Islet of Langerhans (tissue), 1 donor: Measurements from ENCODE around the gene ZNF451.

ENCODE experiments used
- FAIRE-seq: peaks from one replicate; lab custom pipeline; 2011; peaks lifted over from hg19 to GRCh38; lab: Jason Lieb, UNC

Gene ZNF451

GRCh38 chr6:57147955-57148858 is 58.2 kb downstream of the ZNF451 start:
- FAIRE-seq: no peak

GRCh38 chr6:57158658-57159057 is 68.7 kb downstream of the ZNF451 start:
- FAIRE-seq: no peak

GRCh38 chr6:57159127-57159526 is 69.1 kb downstream of the ZNF451 start:
- FAIRE-seq: peak; percentile 61

GRCh38 chr6:57162028-57162427 is 72.0 kb downstream of the ZNF451 start:
- no peak for FAIRE-seq

GRCh38 chr6:57162516-57162915 is 72.5 kb downstream of the ZNF451 start:
- no peak for FAIRE-seq

GRCh38 chr6:57163956-57164355 is 74.0 kb downstream of the ZNF451 start:
- FAIRE-seq: no peak

- no peak for FAIRE-seq
Measured at GRCh38 chr6:57165080-57165479, 75.1 kb downstream of the ZNF451 start.

- no peak for FAIRE-seq
Measured at GRCh38 chr6:57172136-57173055, 82.4 kb downstream of the ZNF451 start, which contains the start of gene BAG2. BAG2 (plus strand) TSS chr6:57172326; CDS start chr6:57172698, 372 bp downstream.

- no peak for FAIRE-seq
Measured at GRCh38 chr6:57173056-57173885, 83.3 kb downstream of the ZNF451 start.

GRCh38 chr6:57173886-57174510 is 84.0 kb downstream of the ZNF451 start:
- FAIRE-seq: no peak

- FAIRE-seq: no peak
Measured at GRCh38 chr6:57174511-57174907, 84.5 kb downstream of the ZNF451 start.

GRCh38 chr6:57177545-57178265 is 87.7 kb downstream of the ZNF451 start:
- FAIRE-seq: no peak

GRCh38 chr6:57180596-57180995 is 90.6 kb downstream of the ZNF451 start:
- FAIRE-seq: no peak

GRCh38 chr6:57182017-57182432 is 92.0 kb downstream of the ZNF451 start:
- no peak for FAIRE-seq

- FAIRE-seq: no peak
Measured at GRCh38 chr6:57183336-57183735, 93.3 kb downstream of the ZNF451 start.

GRCh38 chr6:57190140-57190539 is 100.2 kb downstream of the ZNF451 start:
- FAIRE-seq: no peak

- FAIRE-seq: no peak
Measured at GRCh38 chr6:57193177-57193576, 103.2 kb downstream of the ZNF451 start.

GRCh38 chr6:57195457-57195856 is 105.5 kb downstream of the ZNF451 start:
- no peak for FAIRE-seq

GRCh38 chr6:57198926-57199636 is 109.1 kb downstream of the ZNF451 start:
- FAIRE-seq: no peak

GRCh38 chr6:57201718-57202117 is 111.7 kb downstream of the ZNF451 start:
- no peak for FAIRE-seq
